K562 (cell line): ENCODE results near the gene DDOST. TPM values are rescaled to one million over a fixed set of nuclear protein-coding genes. Genes with fewer than 3 reads are reported as not detected.

ENCODE experiments used
- AFF4 ChIP-seq: sonication (generic); formaldehyde crosslinking; IDR thresholded peaks from 2 replicates; pipeline ENCODE4 v1.8.0; 2023; ENCODE audit warnings: mild to moderate bottlenecking, missing genetic modification reagents
- CHAMP1 ChIP-seq: fragments of 450-650 bp; IDR thresholded peaks from 2 replicates; pipeline ENCODE4 v1.6.1; 2016; ENCODE audit warnings: mild to moderate bottlenecking
- CREB1 ChIP-seq, 2 experiments: sonication (generic) in 1 of 2; formaldehyde crosslinking in 1 of 2; IDR thresholded peaks; 2 replicates each; pipeline versions ENCODE4 v1.6.1 to v1.8.0; 2012 to 2022; ENCODE audit warnings: inconsistent platforms in 1 of 2, mild to moderate bottlenecking in 1 of 2, missing genetic modification reagents in 1 of 2, moderate library complexity in 1 of 2
- FOXM1 ChIP-seq, 2 experiments: fragments of 450-650 bp in 1 of 2; sonication (generic) in 1 of 2; formaldehyde crosslinking in 1 of 2; IDR thresholded peaks; 2 replicates each; pipeline versions ENCODE4 v1.6.1 to v1.9.0; 2017 to 2022; ENCODE audit warnings: low read depth in 2 of 2, mild to moderate bottlenecking in 2 of 2, missing genetic modification reagents in 1 of 2, moderate library complexity in 1 of 2
- HDAC1 ChIP-seq, 2 experiments: fragments of 450-650 bp; IDR thresholded peaks; 2 replicates each; pipeline ENCODE4 v1.6.1; 2016 to 2017; ENCODE audit warnings: inconsistent platforms in 1 of 2, mild to moderate bottlenecking in 1 of 2, moderate library complexity in 1 of 2
- HMGN3 ChIP-seq: IDR thresholded peaks from 2 replicates; pipeline ENCODE4 v1.6.1; 2011; ENCODE audit warnings: borderline replicate concordance, low read depth, mild to moderate bottlenecking, mixed read lengths, low read length; ENCODE audit not compliant: insufficient read length; ENCODE audit errors: extremely low read depth
- HMGXB4 ChIP-seq: sonication (generic); formaldehyde crosslinking; IDR thresholded peaks from 2 replicates; pipeline ENCODE4 v1.8.1; 2023; ENCODE audit warnings: mild to moderate bottlenecking, missing genetic modification reagents
- JUN ChIP-seq, 2 experiments: sonication (generic) in 1 of 2; formaldehyde crosslinking in 1 of 2; IDR thresholded peaks; 2 replicates each; pipeline versions ENCODE4 v1.6.1 to v1.8.0; 2012 to 2022; ENCODE audit warnings: borderline replicate concordance in 2 of 2, mild to moderate bottlenecking in 2 of 2, improper control_type of control experiment in 1 of 2, low read depth in 1 of 2, low read length in 1 of 2, missing genetic modification reagents in 1 of 2
- MAZ ChIP-seq, 2 experiments: fragments of 450-650 bp in 1 of 2; sonication (generic) in 1 of 2; formaldehyde crosslinking; IDR thresholded peaks in 1 of 2; conservative IDR thresholded peaks in 1 of 2; 2 replicates each; pipeline versions ENCODE4 v1.4.0 to v1.5.0; 2020; ENCODE audit warnings: mild to moderate bottlenecking in 1 of 2, missing genetic modification reagents in 1 of 2
- RBBP5 ChIP-seq: fragments of 200-600 bp; sonication (generic); IDR thresholded peaks from 2 replicates; pipeline ENCODE4 v1.6.1; 2012; ENCODE audit warnings: borderline replicate concordance, mild to moderate bottlenecking, low read length, control low read depth, inconsistent platforms; ENCODE audit not compliant: insufficient read depth, poor library complexity, severe bottlenecking
- SMC3 ChIP-seq: conservative IDR thresholded peaks from 2 replicates; pipeline ENCODE4 v1.6.1; 2011; ENCODE audit warnings: low read depth, low read length, improper control_type of control experiment; ENCODE audit not compliant: insufficient read depth
- SNIP1 ChIP-seq: fragments of 450-650 bp; IDR thresholded peaks from 2 replicates; pipeline ENCODE4 v1.7.1; 2017; ENCODE audit warnings: low read depth, mild to moderate bottlenecking
- STAG1 ChIP-seq: sonication (generic); formaldehyde crosslinking; IDR thresholded peaks from 2 replicates; pipeline ENCODE4 v1.5.0; 2020; ENCODE audit warnings: missing genetic modification reagents, borderline replicate concordance
- ZNF175 ChIP-seq: fragments of 200-800 bp; sonication (Bioruptor generic); IDR thresholded peaks from 2 replicates; pipeline ENCODE4 v1.6.1; 2016; ENCODE audit warnings: low read depth, mild to moderate bottlenecking, missing genetic modification characterization, missing compliant biosample characterization
- ZNF589 ChIP-seq: fragments of 200-800 bp; sonication (Bioruptor generic); IDR thresholded peaks from 2 replicates; pipeline ENCODE4 v1.6.1; 2016; ENCODE audit warnings: low read depth, missing genetic modification characterization, missing compliant biosample characterization
- polyA plus RNA-seq, 8 experiments: library from polyadenylated mRNA; depleted of rRNA in 4 of 8; stranded (reverse) in 5 of 8; unstranded in 3 of 8; fragments of >200 nt; fragmentation: Nextera tagmentation in 2 of 8; fragmentation: Illumina TruSeq in 1 of 8; extraction: Ambion mirVana in 2 of 8; extraction: Trizol in 1 of 8; gene quantifications; 2 replicates each; pipeline versions ENCODE4 v1.2.1 to v1.2.3, GENCODE V29; 2011 to 2014; ENCODE audit warnings: inconsistent platforms in 1 of 8, missing spikeins in 1 of 8
- total RNA-seq, 7 experiments: library from RNA; depleted of rRNA in 6 of 7; stranded (reverse); fragments of >200 nt in 6 of 7; fragmentation: Illumina TruSeq in 2 of 7; extraction: Trizol in 2 of 7; gene quantifications; 2 replicates each; pipeline versions ENCODE4 v1.2.1 to v1.2.3, GENCODE V29; 2011 to 2021; ENCODE audit warnings: low replicate concordance in 1 of 7

The DDOST gene
- total and polyA plus RNA-seq, 9 of the 15 experiments (the other 6 are each of a cell fraction or from before 2014, with no cell fraction given) = 173 to 306 (median 222) TPM

GRCh38 chr1:20696397-20697333 lies 35.5 kb upstream of the DDOST start (continued):
- TF ChIP-seq CHAMP1 = no peak
- peak; percentile 86 to 91 for TF ChIP-seq MAZ (CRISPR knock-in tag; conservative IDR thresholded peaks at IDR 0.05 in 1 of 2, IDR thresholded peaks at IDR 0.05 in 1 of 2)
- 0 out of 2 replicates have a peak, but pooled peaks have one; percentile 35 for TF ChIP-seq ZNF175 (CRISPR knock-in tag)
- peak; percentile 85 for TF ChIP-seq HMGN3
- TF ChIP-seq SNIP1 = no peak
- peak; percentile 63; the same call in 1 of the 2 replicates for TF ChIP-seq AFF4 (CRISPR knock-in tag)
- peak; percentile 33; the same call in 1 of the 2 replicates for TF ChIP-seq JUN (IDR thresholded peaks at IDR 0.05; ENCODE audit: borderline replicate concordance, low read depth, low read length)
- no peak; the same call in 1 of the 2 replicates for TF ChIP-seq JUN (CRISPR knock-in tag; IDR thresholded peaks at IDR 0.05; ENCODE audit: borderline replicate concordance)
- no peak for TF ChIP-seq RBBP5
- peak; percentile 98 for TF ChIP-seq STAG1
- TF ChIP-seq HDAC1 (IDR thresholded peaks at IDR 0.05) = no peak; a peak in 2 of 4 replicates
- peak; percentile 92 for TF ChIP-seq SMC3
- no peak for TF ChIP-seq FOXM1 (IDR thresholded peaks at IDR 0.05; ENCODE audit: low read depth)
- TF ChIP-seq FOXM1 (CRISPR knock-in tag; IDR thresholded peaks at IDR 0.05; ENCODE audit: low read depth) = peak; percentile 55; the same call in 1 of the 2 replicates
- 0 out of 2 replicates have a peak, but pooled peaks have one; percentile 37 for TF ChIP-seq ZNF589 (CRISPR knock-in tag)
- no peak; the same call in 1 of the 2 replicates for TF ChIP-seq CREB1 (IDR thresholded peaks at IDR 0.05)
- peak; percentile 67 for TF ChIP-seq CREB1 (CRISPR knock-in tag; IDR thresholded peaks at IDR 0.05)
- peak; percentile 84; the same call in 1 of the 2 replicates for TF ChIP-seq HMGXB4 (CRISPR knock-in tag)
